ENCODE data around the gene TBC1D10B. TPM values are rescaled to one million over a fixed set of nuclear protein-coding genes. Genes with fewer than 3 reads are reported as not detected.

TBC1D10B gene
- total and polyA plus RNA-seq, 9 of the 15 experiments (the other 6 are each of a cell fraction or from before 2014, with no cell fraction given): 2.2 to 55.4 (median 17.5) TPM

- ChIA-PET CTCF (ENCODE audit: low intra/inter-chr PET ratio) (no interaction called here), POLR2A (interaction anchor here (0.6 to 1.6 kb wide), 9 partner anchors 7 to 514 kb away, joined by 3 to 5 read pairs (median 4); partner anchors contain the start of gene CTF1)
- BruUV-seq (replicated peaks): no TSS peak
- H3K36me3 ChIP-seq (ENCODE audit: control insufficient read depth, insufficient read depth, low read length): peaks cover 7% of the 10 kb centered on the region; the same call in 1 of the 3 replicates
- DNase-seq (ENCODE audit: extremely low read depth in 1 of 4, low spot score in 3 of 4) (peak in 1 of 4 experiments; percentile 7), ATAC-seq (no peak), FAIRE-seq (no peak)
- TF ChIP-seq SPI1 (IDR thresholded peaks at IDR 0.05; ENCODE audit: borderline replicate concordance, low read depth, low read length) (0 out of 2 replicates have a peak, but pooled peaks have one; percentile 19), ZFP1 (CRISPR knock-in tag; IDR thresholded peaks at IDR 0.05) (no peak), KLF1 (tag; IDR thresholded peaks at IDR 0.05) (no peak), ZFX (CRISPR knock-in tag; IDR thresholded peaks at IDR 0.05) (peak; percentile 35; the same call in 1 of the 2 replicates), SRF (CRISPR knock-in tag; IDR thresholded peaks at IDR 0.05) (no peak), ZNF778 (CRISPR knock-in tag; IDR thresholded peaks at IDR 0.05) (no peak), RUNX1 (IDR thresholded peaks at IDR 0.05; ENCODE audit: low read depth) (no peak), BRD9 (IDR thresholded peaks at IDR 0.05; ENCODE audit: low read depth, partially characterized antibody) (no peak), ZNF583 (CRISPR knock-in tag; IDR thresholded peaks at IDR 0.05) (no peak), MCM3 (IDR thresholded peaks at IDR 0.05) (no peak), MTA3 (IDR thresholded peaks at IDR 0.05; ENCODE audit: borderline replicate concordance) (no peak), NUFIP1 (IDR thresholded peaks at IDR 0.05; ENCODE audit: partially characterized antibody) (no peak)
- TF ChIP-seq, protein P1, sequence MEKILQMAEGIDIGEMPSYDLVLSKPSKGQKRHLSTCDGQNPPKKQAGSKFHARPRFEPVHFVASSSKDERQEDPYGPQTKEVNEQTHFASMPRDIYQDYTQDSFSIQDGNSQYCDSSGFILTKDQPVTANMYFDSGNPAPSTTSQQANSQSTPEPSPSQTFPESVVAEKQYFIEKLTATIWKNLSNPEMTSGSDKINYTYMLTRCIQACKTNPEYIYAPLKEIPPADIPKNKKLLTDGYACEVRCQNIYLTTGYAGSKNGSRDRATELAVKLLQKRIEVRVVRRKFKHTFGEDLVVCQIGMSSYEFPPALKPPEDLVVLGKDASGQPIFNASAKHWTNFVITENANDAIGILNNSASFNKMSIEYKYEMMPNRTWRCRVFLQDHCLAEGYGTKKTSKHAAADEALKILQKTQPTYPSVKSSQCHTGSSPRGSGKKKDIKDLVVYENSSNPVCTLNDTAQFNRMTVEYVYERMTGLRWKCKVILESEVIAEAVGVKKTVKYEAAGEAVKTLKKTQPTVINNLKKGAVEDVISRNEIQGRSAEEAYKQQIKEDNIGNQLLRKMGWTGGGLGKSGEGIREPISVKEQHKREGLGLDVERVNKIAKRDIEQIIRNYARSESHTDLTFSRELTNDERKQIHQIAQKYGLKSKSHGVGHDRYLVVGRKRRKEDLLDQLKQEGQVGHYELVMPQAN (IDR thresholded peaks at IDR 0.05; ENCODE audit: borderline replicate concordance): no peak
- TF ChIP-seq, protein P2, sequence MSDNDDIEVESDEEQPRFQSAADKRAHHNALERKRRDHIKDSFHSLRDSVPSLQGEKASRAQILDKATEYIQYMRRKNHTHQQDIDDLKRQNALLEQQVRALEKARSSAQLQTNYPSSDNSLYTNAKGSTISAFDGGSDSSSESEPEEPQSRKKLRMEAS (CRISPR knock-in tag; IDR thresholded peaks at IDR 0.05): 0 out of 2 replicates have a peak, but pooled peaks have one; percentile 12
- H4K20me1 ChIP-seq (replicated peaks; ENCODE audit: control insufficient read depth, insufficient read depth, low read length): no peaks in the 10 kb centered on the region
- peak within 1 kb of the TSS; percentile 72 for H2AFZ ChIP-seq (ENCODE audit: low read depth, low read length)
- WGBS (ENCODE audit: insufficient coverage, low coverage, missing lambda C conversion rate): 67% methylated on average over 9 of the region's 12 CpGs
- peaks cover 34 to 50% of the 10 kb centered on the region in 2 experiments for H3K4me1 ChIP-seq (replicated peaks in 1 of 2; ENCODE audit: control insufficient read depth in 2 of 2, insufficient read depth in 2 of 2, low read length in 2 of 2)
- peak within 1 kb of the TSS; percentile 75 to 87 for H3K9ac ChIP-seq (ENCODE audit: insufficient read depth in 1 of 2, low read depth in 2 of 2, low read length in 2 of 2)
- peaks cover 16% of the 10 kb centered on the region for H3K79me2 ChIP-seq (ENCODE audit: control insufficient read depth, insufficient read depth, low read length)
- in situ Hi-C loops (cut with MboI) (no loop called here), intact Hi-C loops (cut with micrococcal nuclease) (no loop called here)
- no peaks in the 10 kb centered on the region for H3K9me3 ChIP-seq (replicated peaks; ENCODE audit: control insufficient read depth, insufficient read depth, low read depth, low read length)
- H3K27me3 ChIP-seq (ENCODE audit: control insufficient read depth in 2 of 2, insufficient read depth in 2 of 2, low read length in 2 of 2): no peaks in the 10 kb centered on the region
- H3K9me1 ChIP-seq (ENCODE audit: control insufficient read depth, insufficient read depth, low read length): no peaks in the 10 kb centered on the region
- H3K4me3 ChIP-seq: no peak within 1 kb of the TSS
- peak within 1 kb of the TSS; percentile 91 for H3K27ac ChIP-seq (ENCODE audit: extremely low read depth, low read depth, low read length)
- H3K4me2 ChIP-seq (ENCODE audit: insufficient read depth, low read length): peak within 1 kb of the TSS; percentile 60
Measured at GRCh38 chr16:30382111-30382881, 12.0 kb upstream of the TBC1D10B start, which contains the start of gene SEPTIN1. SEPTIN1 (minus strand) TSS chr16:30382561; CDS start chr16:30382542, 19 bp downstream.

All from K562 (cell line).